HepG2 (cell line): ENCODE measurements around the gene GHRL. TPM values are rescaled to one million over a fixed set of nuclear protein-coding genes. Genes with fewer than 3 reads are reported as not detected.
A peak's percentile ranks its signal among the peaks of the same experiment; 100 is the strongest.

ENCODE experiments used
- ATAC-seq: fragments of 200-7000 bp; cut with Tn5 transposase; 3 replicates; pipeline ENCODE4 v1.9.1; 2020; ENCODE audit warnings: mild to moderate bottlenecking, moderate library complexity
- BruUV-seq: library from RNA; stranded (reverse); fragments of 400-500 nt; replicated peaks from 2 replicates; lab custom pipeline; 2021; lab: Mats Ljungman, UMichigan
- CTCF ChIA-PET: fragments of 300-600 bp; formaldehyde crosslinking; extraction: SDS; loops from one replicate; lab custom pipeline; 2021; ENCODE audit warnings: low total read pairs, inconsistent platforms, low intra/inter-chr PET ratio; lab: Yijun Ruan, JAX
- POLR2A ChIA-PET: fragments of 350-600 bp; sonication (Branson Sonifier 250); formaldehyde crosslinking; loops from one replicate; lab custom pipeline; 2020; ENCODE audit warnings: antibody characterized with exemption, inconsistent platforms; lab: Yijun Ruan, JAX
- DNase-seq: peaks from one replicate; pipeline ENCODE4 v3.0.0-alpha.2; 2015; ENCODE audit warnings: low spot score
- FAIRE-seq: peaks from 3 replicates; lab custom pipeline; 2011; peaks lifted over from hg19 to GRCh38; lab: Jason Lieb, UNC
- H2AFZ ChIP-seq: one replicate; pipeline ENCODE4 v1.6.1; 2011; ENCODE audit warnings: low read length, inconsistent platforms
- H3K27ac ChIP-seq: fragments of 300-600 bp; 3 replicates; pipeline ENCODE4 v1.8.0; 2011; ENCODE audit warnings: mixed run types, mild to moderate bottlenecking, mixed read lengths, low read length, inconsistent platforms; ENCODE audit not compliant: insufficient read depth; ENCODE audit errors: extremely low read length
- H3K27me3 ChIP-seq, 2 experiments: fragments of 200-600 bp in 1 of 2; 2 replicates in 1 of 2; 3 replicates in 1 of 2; pipeline versions ENCODE4 v1.6.0 to v1.8.0; 2011; ENCODE audit warnings: low read length in 2 of 2, mild to moderate bottlenecking in 2 of 2, moderate library complexity in 2 of 2, inconsistent platforms in 1 of 2; ENCODE audit not compliant: insufficient read depth in 2 of 2, control insufficient read depth in 1 of 2
- H3K36me3 ChIP-seq, 2 experiments: fragments of 200-600 bp in 1 of 2; replicated peaks in 1 of 2; 2 replicates in 1 of 2; 3 replicates in 1 of 2; pipeline versions ENCODE4 v1.5.1 to v1.8.0; 2011; ENCODE audit warnings: low read length in 2 of 2, inconsistent platforms in 1 of 2; ENCODE audit not compliant: insufficient read depth in 2 of 2, control insufficient read depth in 1 of 2
- H3K4me1 ChIP-seq: 2 replicates; pipeline ENCODE4 v1.5.1; 2012; ENCODE audit warnings: low read length, inconsistent platforms; ENCODE audit not compliant: insufficient read depth
- H3K4me2 ChIP-seq: 2 replicates; pipeline ENCODE4 v1.6.0; 2011; ENCODE audit warnings: low read depth, low read length, inconsistent platforms
- H3K4me3 ChIP-seq, 3 experiments: fragments of 200-600 bp in 1 of 3; sonication (generic), shearing (Covaris generic) in 1 of 3; replicated peaks in 1 of 3; 2 replicates each; pipeline ENCODE4 v1.5.1; 2011 to 2016; ENCODE audit warnings: low read length in 3 of 3, inconsistent platforms in 2 of 3, low read depth in 2 of 3, mild to moderate bottlenecking in 2 of 3, control low read depth in 1 of 3, mixed read lengths in 1 of 3; ENCODE audit not compliant: insufficient read depth in 1 of 3
- H3K79me2 ChIP-seq: one replicate; pipeline ENCODE4 v1.6.1; 2011; ENCODE audit warnings: low read length, inconsistent platforms; ENCODE audit not compliant: insufficient read depth
- H3K9ac ChIP-seq: 2 replicates; pipeline ENCODE4 v1.6.0; 2011; ENCODE audit warnings: mild to moderate bottlenecking, low read depth, low read length, inconsistent platforms; ENCODE audit not compliant: insufficient read depth
- H3K9me3 ChIP-seq: 2 replicates; pipeline ENCODE4 v1.5.1; 2012; ENCODE audit warnings: mild to moderate bottlenecking, low read length
- H4K20me1 ChIP-seq: 2 replicates; pipeline ENCODE4 v1.6.0; 2011; ENCODE audit warnings: inconsistent platforms, mild to moderate bottlenecking, low read length, moderate library complexity; ENCODE audit not compliant: insufficient read depth
- ARNTL ChIP-seq: sonication (generic); formaldehyde crosslinking; IDR thresholded peaks from 2 replicates; pipeline ENCODE4 v1.4.0; 2020; ENCODE audit warnings: mild to moderate bottlenecking, missing genetic modification reagents
- ESRRA ChIP-seq: sonication (generic); formaldehyde crosslinking; IDR thresholded peaks from 2 replicates; pipeline ENCODE4 v1.5.1; 2020; ENCODE audit warnings: mild to moderate bottlenecking, low read depth, missing genetic modification reagents
- FOSL2 ChIP-seq: sonication (generic); formaldehyde crosslinking; IDR thresholded peaks from 2 replicates; pipeline ENCODE4 v1.4.0; 2020; ENCODE audit warnings: missing genetic modification reagents
- ZFY ChIP-seq: sonication (generic); formaldehyde crosslinking; IDR thresholded peaks from 2 replicates; pipeline ENCODE4 v1.4.0; 2020; ENCODE audit warnings: missing genetic modification reagents
- ZNF251 ChIP-seq: sonication (generic); formaldehyde crosslinking; IDR thresholded peaks from 2 replicates; pipeline ENCODE4 v1.9.0; 2021; ENCODE audit warnings: mild to moderate bottlenecking, missing genetic modification reagents
- ZNF331 ChIP-seq: sonication (generic); formaldehyde crosslinking; IDR thresholded peaks from 2 replicates; pipeline ENCODE4 v1.4.0; 2020; ENCODE audit warnings: missing genetic modification reagents
- ZNF564 ChIP-seq: sonication (generic); formaldehyde crosslinking; IDR thresholded peaks from 2 replicates; pipeline ENCODE4 v1.8.1; 2023; ENCODE audit warnings: mild to moderate bottlenecking, missing genetic modification reagents
- ZNF761 ChIP-seq: sonication (generic); formaldehyde crosslinking; conservative IDR thresholded peaks from 2 replicates; pipeline ENCODE4 v1.4.0; 2020; ENCODE audit warnings: mild to moderate bottlenecking, missing genetic modification reagents
- ZNF775 ChIP-seq: sonication (generic); formaldehyde crosslinking; IDR thresholded peaks from 2 replicates; pipeline ENCODE4 v1.4.0; 2020; ENCODE audit warnings: missing genetic modification reagents, mild to moderate bottlenecking, moderate library complexity, borderline replicate concordance
- WGBS: methylation state at CpG from one replicate; pipeline ENCODE4 v1.1.6; 2017; ENCODE audit warnings: low lambda C conversion rate; 5-methylcytosine and 5-hydroxymethylcytosine counted together
- in situ Hi-C: cut with HindIII; loops from 2 replicates; pipeline ENCODE4 v1.10.0; 2017; ENCODE audit warnings: low pct_unique_long_range_greater_than_20kb; ENCODE audit not compliant: extremely low pct_ligation_motif_present
- intact Hi-C: fragments of 100-400 bp; cut with micrococcal nuclease; formaldehyde crosslinking; loops from one replicate; pipeline ENCODE4 v1.10.0; 2022; ENCODE audit not compliant: unreplicated experiment
- polyA plus RNA-seq, 8 experiments: library from polyadenylated mRNA; depleted of rRNA in 3 of 8; stranded (reverse) in 7 of 8; unstranded in 1 of 8; fragments of >200 nt; fragmentation: Illumina TruSeq in 4 of 8; extraction: Trizol in 4 of 8; gene quantifications; 2 replicates each; pipeline versions ENCODE4 v1.2.1 to v1.2.3, GENCODE V29; 2011 to 2016; ENCODE audit warnings: low read depth in 4 of 8, missing spikeins in 1 of 8, mixed read lengths in 1 of 8; ENCODE audit not compliant: insufficient read depth in 1 of 8
- total RNA-seq, 5 experiments: library from RNA; depleted of rRNA; stranded (reverse); fragments of >200 nt; fragmentation: Illumina TruSeq; extraction: Trizol; gene quantifications; 2 replicates each; pipeline ENCODE4 v1.2.3, GENCODE V29; 2016; ENCODE audit warnings: low read depth in 1 of 5
- TF ChIP-seq, protein P1 (sequence below): sonication (generic); formaldehyde crosslinking; IDR thresholded peaks from 2 replicates; pipeline ENCODE4 v1.4.0; 2020; ENCODE audit warnings: missing genetic modification reagents
- TF ChIP-seq, protein P2 (sequence below): sonication (generic); formaldehyde crosslinking; IDR thresholded peaks from 2 replicates; pipeline ENCODE4; 2020; ENCODE audit warnings: missing genetic modification reagents, mild to moderate bottlenecking, borderline replicate concordance
- TF ChIP-seq, protein P3 (sequence below), 2 experiments: sonication (generic) in 1 of 2; formaldehyde crosslinking in 1 of 2; IDR thresholded peaks; 2 replicates each; pipeline versions ENCODE4 v1.4.0 to v1.6.1; 2016 to 2020; ENCODE audit warnings: borderline replicate concordance in 1 of 2, low read depth in 1 of 2, mild to moderate bottlenecking in 1 of 2, missing genetic modification reagents in 1 of 2

Gene GHRL
- total and polyA plus RNA-seq, 2 of the 13 experiments (the other 11 are each of a cell fraction or from before 2014, with no cell fraction given): 0.09 TPM; not detected in 1

DNA sequence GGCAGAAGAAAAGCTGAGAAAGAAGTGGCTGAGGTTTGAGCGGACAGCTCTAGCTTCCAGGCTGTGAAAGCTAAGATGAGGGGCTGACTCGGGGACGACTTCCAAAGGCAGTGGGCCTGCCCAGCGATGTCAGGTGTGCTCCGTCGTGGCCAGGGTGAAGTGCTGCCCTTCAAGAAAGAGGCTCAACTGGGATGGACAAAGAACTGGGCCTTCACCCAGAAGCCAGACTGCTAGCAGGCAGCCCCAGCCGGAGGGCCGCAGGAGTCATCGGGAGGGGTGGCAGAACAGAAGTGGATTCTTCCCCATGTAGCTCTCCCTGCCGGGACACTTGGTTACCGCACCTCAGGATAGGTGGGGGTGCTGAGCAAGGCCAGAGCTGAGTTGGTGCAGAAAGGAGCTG, 41.3 kb upstream of the GHRL start:
- Histone ChIP-seq H3K4me1 (peaks cover 44% of the 10 kb centered on the region), H3K9ac (no peak overlapping the region), H3K4me3 (no peak overlapping the region), H4K20me1 (no peaks in the 10 kb centered on the region)
- POLR2A ChIA-PET: no interaction called here
- intact Hi-C loops: no loop called here
- WGBS: 92% methylated on average over 7 of the region's 11 CpGs
- no peak for ATAC-seq
- TF ChIP-seq ZFY (CRISPR knock-in tag): no peak
- no peak for TF ChIP-seq ZNF761
- TF ChIP-seq ZNF251 (CRISPR knock-in tag): no peak
- TF ChIP-seq ARNTL (CRISPR knock-in tag): no peak
- TF ChIP-seq, all 625 proteins: peak for 0
- Histone ChIP-seq H2AFZ (no peak overlapping the region), H3K4me2 (0 out of 2 replicates have a peak overlapping the region, but pooled peaks have one; percentile 10), H3K79me2 (no peaks in the 10 kb centered on the region), H3K36me3 (no peaks in the 10 kb centered on the region), H3K27ac (no peak overlapping the region), H3K9me3 (no peaks in the 10 kb centered on the region), H3K27me3 (peaks cover 0 to 15% of the 10 kb centered on the region in 2 experiments; a peak in 3 of 5 replicates)
- in situ Hi-C loops: no loop called here
- DNase-seq (no peak), FAIRE-seq (no peak)
- BruUV-seq: no TSS peak
- CTCF ChIA-PET: no interaction called here

DNA sequence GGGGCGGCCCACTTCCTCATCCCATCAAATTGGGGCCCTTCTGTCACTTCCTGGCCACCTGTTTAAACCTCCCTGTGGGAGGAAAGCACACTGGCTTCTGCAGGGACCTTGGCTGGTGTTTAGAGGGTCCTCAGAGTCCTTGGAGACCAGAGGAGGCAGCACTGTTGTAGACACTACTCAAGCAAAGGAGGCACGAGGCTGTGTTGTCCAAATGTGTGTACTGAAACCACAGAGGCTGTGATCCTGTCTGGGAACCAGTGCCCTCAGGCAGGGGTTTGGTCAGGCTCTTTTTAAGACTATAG, 40.6 kb upstream of the GHRL start:
- no peak overlapping the region for H3K4me3 ChIP-seq
- H3K4me2 ChIP-seq: no peak overlapping the region
- peaks cover 36% of the 10 kb centered on the region for H3K4me1 ChIP-seq
- intact Hi-C loops (no loop called here), in situ Hi-C loops (no loop called here)
- H3K27me3 ChIP-seq: peaks cover 0 to 15% of the 10 kb centered on the region in 2 experiments; a peak in 3 of 5 replicates
- H3K9ac ChIP-seq: no peak overlapping the region
- 29% methylated on average over 1 of the region's 2 CpGs for WGBS
- H3K79me2 ChIP-seq: no peaks in the 10 kb centered on the region
- no peak overlapping the region for H2AFZ ChIP-seq
- no peaks in the 10 kb centered on the region for H4K20me1 ChIP-seq
- DNase-seq: no peak
- ATAC-seq: no peak
- no peaks in the 10 kb centered on the region for H3K36me3 ChIP-seq
- no TSS peak for BruUV-seq
- FAIRE-seq: no peak
- CTCF ChIA-PET: no interaction called here
- no peaks in the 10 kb centered on the region for H3K9me3 ChIP-seq
- POLR2A ChIA-PET: no interaction called here
- H3K27ac ChIP-seq: no peak overlapping the region
- no peak for TF ChIP-seq ZNF331 (CRISPR knock-in tag)
- TF ChIP-seq ESRRA: no peak
- TF ChIP-seq, protein P1, sequence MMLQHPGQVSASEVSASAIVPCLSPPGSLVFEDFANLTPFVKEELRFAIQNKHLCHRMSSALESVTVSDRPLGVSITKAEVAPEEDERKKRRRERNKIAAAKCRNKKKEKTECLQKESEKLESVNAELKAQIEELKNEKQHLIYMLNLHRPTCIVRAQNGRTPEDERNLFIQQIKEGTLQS (CRISPR knock-in tag): no peak
- TF ChIP-seq ZNF564 (CRISPR knock-in tag): no peak
- TF ChIP-seq, protein P2, sequence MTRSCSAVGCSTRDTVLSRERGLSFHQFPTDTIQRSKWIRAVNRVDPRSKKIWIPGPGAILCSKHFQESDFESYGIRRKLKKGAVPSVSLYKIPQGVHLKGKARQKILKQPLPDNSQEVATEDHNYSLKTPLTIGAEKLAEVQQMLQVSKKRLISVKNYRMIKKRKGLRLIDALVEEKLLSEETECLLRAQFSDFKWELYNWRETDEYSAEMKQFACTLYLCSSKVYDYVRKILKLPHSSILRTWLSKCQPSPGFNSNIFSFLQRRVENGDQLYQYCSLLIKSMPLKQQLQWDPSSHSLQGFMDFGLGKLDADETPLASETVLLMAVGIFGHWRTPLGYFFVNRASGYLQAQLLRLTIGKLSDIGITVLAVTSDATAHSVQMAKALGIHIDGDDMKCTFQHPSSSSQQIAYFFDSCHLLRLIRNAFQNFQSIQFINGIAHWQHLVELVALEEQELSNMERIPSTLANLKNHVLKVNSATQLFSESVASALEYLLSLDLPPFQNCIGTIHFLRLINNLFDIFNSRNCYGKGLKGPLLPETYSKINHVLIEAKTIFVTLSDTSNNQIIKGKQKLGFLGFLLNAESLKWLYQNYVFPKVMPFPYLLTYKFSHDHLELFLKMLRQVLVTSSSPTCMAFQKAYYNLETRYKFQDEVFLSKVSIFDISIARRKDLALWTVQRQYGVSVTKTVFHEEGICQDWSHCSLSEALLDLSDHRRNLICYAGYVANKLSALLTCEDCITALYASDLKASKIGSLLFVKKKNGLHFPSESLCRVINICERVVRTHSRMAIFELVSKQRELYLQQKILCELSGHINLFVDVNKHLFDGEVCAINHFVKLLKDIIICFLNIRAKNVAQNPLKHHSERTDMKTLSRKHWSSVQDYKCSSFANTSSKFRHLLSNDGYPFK: no peak
- no peak for TF ChIP-seq FOSL2 (CRISPR knock-in tag)
- TF ChIP-seq, protein P3, sequence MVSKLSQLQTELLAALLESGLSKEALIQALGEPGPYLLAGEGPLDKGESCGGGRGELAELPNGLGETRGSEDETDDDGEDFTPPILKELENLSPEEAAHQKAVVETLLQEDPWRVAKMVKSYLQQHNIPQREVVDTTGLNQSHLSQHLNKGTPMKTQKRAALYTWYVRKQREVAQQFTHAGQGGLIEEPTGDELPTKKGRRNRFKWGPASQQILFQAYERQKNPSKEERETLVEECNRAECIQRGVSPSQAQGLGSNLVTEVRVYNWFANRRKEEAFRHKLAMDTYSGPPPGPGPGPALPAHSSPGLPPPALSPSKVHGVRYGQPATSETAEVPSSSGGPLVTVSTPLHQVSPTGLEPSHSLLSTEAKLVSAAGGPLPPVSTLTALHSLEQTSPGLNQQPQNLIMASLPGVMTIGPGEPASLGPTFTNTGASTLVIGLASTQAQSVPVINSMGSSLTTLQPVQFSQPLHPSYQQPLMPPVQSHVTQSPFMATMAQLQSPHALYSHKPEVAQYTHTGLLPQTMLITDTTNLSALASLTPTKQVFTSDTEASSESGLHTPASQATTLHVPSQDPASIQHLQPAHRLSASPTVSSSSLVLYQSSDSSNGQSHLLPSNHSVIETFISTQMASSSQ (IDR thresholded peaks at IDR 0.05; ENCODE audit: low read depth): no peak
- TF ChIP-seq, protein P3 (CRISPR knock-in tag; IDR thresholded peaks at IDR 0.05; ENCODE audit: borderline replicate concordance): no peak
- no peak for TF ChIP-seq ZNF775 (CRISPR knock-in tag)
